IPS-18a (cell line): Measurements from ENCODE around the gene USP24.

ENCODE experiments used
- H3K27ac ChIP-seq: one replicate; pipeline ENCODE4 v1.5.1; 2013; ENCODE audit warnings: low read length
- H3K27me3 ChIP-seq: one replicate; pipeline ENCODE4 v1.6.1; 2013; ENCODE audit warnings: mild to moderate bottlenecking, low read length; ENCODE audit not compliant: control insufficient read depth, insufficient read depth
- H3K36me3 ChIP-seq: one replicate; pipeline ENCODE4 v1.6.1; 2013; ENCODE audit warnings: low read depth, low read length; ENCODE audit not compliant: control insufficient read depth
- H3K4me1 ChIP-seq: one replicate; pipeline ENCODE4 v1.6.1; 2013; ENCODE audit warnings: low read depth, low read length; ENCODE audit not compliant: control insufficient read depth
- H3K4me3 ChIP-seq: one replicate; pipeline ENCODE4 v1.5.1; 2013; ENCODE audit warnings: low read length
- H3K9ac ChIP-seq: one replicate; pipeline ENCODE4 v1.6.1; 2013; ENCODE audit warnings: mild to moderate bottlenecking, low read length, moderate library complexity
- H3K9me3 ChIP-seq: one replicate; pipeline ENCODE4 v1.6.1; 2013; ENCODE audit warnings: low read depth, low read length; ENCODE audit not compliant: control insufficient read depth

Gene USP24

DNA sequence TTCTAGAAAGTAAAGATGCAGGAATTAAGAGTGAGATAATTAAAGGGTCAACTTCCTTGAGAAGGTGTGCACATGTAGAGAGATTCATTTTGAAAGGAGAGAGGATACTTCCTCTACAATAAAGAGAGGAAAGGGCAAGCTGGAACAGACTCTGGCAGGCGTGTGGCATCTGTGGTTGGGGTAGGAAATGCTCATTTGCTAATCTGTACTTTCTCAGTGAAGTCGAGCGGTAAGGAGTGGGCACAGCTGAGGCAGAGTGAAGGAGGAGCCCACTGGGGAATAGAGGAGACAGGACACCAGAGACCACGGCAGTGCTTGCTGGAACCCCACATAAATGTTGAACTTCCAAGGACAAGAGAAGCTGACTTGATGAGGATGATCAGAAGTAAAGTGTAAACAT lies 126.8 kb downstream of the USP24 start:
- H3K36me3 ChIP-seq = peaks cover 84% of the 10 kb centered on the region
- no peaks in the 10 kb centered on the region for H3K9me3 ChIP-seq
- H3K4me1 ChIP-seq = no peaks in the 10 kb centered on the region
- H3K4me3 ChIP-seq = no peak overlapping the region
- H3K27ac ChIP-seq = no peak overlapping the region
- no peak overlapping the region for H3K9ac ChIP-seq
- no peaks in the 10 kb centered on the region for H3K27me3 ChIP-seq

DNA sequence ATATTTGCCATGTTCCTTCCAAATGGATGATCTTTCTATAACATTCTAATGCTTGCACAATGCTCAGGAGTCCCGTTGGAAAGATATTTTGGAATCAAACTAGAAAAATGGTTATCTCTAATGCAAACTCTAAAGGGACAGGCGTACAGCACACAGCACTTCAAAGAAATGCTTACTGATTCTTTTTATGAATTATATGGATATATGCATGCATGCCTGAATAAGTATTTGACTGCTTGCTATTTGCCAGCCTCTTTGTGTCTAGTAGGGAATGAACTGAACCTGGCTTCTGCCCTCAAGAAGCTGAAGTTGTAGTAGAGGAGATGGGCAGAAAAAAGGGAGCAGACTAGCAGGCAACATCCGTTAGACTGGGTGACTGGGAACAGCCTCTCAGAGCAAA lies 127.7 kb downstream of the USP24 start:
- Histone ChIP-seq H3K27me3 (no peaks in the 10 kb centered on the region), H3K4me3 (no peak overlapping the region), H3K27ac (no peak overlapping the region), H3K4me1 (no peaks in the 10 kb centered on the region), H3K36me3 (peaks cover 85% of the 10 kb centered on the region), H3K9ac (no peak overlapping the region), H3K9me3 (no peaks in the 10 kb centered on the region)

DNA sequence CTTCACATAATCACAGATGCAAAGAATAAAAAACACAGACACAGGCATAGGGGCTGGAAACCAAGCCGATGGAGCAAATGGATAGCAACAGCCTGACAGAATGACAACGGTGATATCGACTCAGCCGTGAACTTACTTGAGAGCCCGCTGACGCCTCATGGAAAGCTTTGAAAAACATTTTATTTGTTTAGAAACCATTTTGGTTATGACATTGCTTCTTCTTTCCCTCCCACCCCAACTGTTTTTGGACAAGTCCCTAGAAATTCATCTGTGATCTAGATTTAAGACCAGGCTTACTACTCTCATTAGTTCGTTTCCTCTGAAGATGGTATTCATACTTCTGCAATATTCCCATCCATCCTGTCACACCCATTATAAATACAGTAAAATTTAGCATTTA lies 130.9 kb downstream of the USP24 start:
- Histone ChIP-seq H3K36me3 (peaks cover 85% of the 10 kb centered on the region), H3K9me3 (no peaks in the 10 kb centered on the region), H3K4me1 (no peaks in the 10 kb centered on the region), H3K4me3 (no peak overlapping the region), H3K9ac (no peak overlapping the region), H3K27ac (no peak overlapping the region), H3K27me3 (no peaks in the 10 kb centered on the region)

DNA sequence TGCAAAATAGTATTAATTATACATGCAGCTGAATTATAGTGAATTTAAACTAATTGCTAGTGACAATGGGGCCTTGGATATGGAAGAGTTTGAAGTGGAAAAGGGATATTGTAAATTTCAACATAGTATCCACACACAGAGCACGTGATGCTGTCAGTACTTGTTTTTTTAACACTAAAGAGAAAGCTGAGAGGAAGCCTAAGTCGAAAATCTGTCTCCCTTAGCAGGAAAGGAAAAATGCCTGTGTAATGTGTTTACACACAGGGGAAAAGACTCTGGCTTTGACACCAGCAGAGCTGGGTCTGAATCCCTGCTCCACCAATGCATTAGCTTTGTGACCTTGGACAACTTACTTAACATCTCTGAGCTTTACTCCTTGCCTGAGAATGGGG lies 133.3 kb downstream of the USP24 start:
- Histone ChIP-seq H3K4me3 (no peak overlapping the region), H3K9me3 (no peaks in the 10 kb centered on the region), H3K27me3 (no peaks in the 10 kb centered on the region), H3K4me1 (no peaks in the 10 kb centered on the region), H3K9ac (no peak overlapping the region), H3K36me3 (peaks cover 78% of the 10 kb centered on the region), H3K27ac (no peak overlapping the region)

DNA sequence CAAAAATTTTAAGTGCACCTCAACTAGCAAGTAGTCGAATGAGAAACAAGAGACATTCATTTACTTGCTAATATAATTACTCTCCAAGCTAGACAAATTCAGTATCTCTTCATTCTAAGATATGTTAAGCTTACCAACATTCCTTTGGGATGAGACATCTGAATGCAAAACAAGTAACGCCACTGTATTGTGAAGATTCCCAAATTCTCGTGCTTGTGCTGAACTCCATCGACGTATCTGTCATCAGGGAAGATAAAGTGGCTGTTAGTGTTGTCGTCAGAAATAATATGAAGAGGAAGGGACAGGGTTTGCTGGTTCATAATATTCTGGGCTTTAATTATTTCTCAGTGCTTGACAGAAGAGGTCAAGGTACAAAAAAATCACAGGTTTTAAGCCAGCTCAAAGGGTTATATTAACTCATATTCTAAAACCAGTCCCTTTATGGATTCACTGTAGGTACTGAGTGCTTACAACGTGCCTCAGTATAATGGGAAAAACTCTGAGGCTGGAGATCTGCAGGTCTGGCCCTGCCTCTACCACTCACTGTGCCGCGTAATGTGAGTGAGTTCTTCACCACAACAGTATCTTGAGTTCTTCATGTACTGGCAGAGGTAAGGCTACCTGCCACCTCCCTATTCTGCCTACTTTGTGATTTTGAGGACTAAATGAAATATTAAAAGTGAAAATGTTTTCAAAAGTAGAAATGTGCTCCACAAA lies 133.8 kb downstream of the USP24 start:
- Histone ChIP-seq H3K4me1 (no peaks in the 10 kb centered on the region), H3K9me3 (no peaks in the 10 kb centered on the region), H3K36me3 (peaks cover 80% of the 10 kb centered on the region), H3K27ac (no peak overlapping the region), H3K9ac (no peak overlapping the region), H3K27me3 (no peaks in the 10 kb centered on the region), H3K4me3 (no peak overlapping the region)

DNA sequence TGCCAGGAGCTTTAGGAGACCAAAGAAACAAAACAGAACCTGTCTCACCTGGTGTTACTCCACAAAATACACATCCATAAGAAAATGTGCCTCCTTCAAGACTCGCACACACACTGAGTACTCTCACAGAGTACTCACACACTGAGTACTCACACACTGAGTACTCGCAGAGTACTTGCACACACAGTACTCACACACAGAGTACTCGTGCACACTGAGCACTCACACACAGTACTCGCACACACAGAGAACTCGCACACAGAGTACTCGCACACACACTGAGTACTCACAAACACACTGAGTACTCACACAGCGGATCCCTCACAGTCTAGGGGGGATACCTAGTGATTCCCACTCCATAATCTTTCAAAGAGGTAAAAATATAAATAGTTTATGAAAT lies 135.5 kb downstream of the USP24 start:
- no peak overlapping the region for H3K27ac ChIP-seq
- H3K9ac ChIP-seq = no peak overlapping the region
- no peaks in the 10 kb centered on the region for H3K4me1 ChIP-seq
- H3K27me3 ChIP-seq = no peaks in the 10 kb centered on the region
- peaks cover 79% of the 10 kb centered on the region for H3K36me3 ChIP-seq
- H3K9me3 ChIP-seq = no peaks in the 10 kb centered on the region
- no peak overlapping the region for H3K4me3 ChIP-seq

DNA sequence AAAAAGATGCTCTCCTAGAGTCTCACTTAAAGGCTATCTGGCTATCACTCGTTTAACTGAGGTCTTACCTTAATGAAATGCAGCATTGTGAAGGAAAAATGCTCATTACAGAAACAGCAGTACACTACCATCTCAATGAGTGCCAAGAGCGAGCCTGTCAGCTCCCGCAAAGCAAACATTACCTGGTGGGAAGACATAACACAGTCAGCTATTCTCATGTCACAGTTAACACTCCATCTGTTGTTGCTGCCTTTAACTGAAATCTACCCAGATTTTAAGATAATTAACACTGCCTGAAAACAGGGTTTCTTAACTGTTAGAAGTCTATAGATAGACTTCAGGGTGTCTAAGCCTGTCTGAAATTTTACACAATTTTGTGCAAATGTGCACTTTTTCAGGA lies 136.7 kb downstream of the USP24 start:
- Histone ChIP-seq H3K9ac (no peak overlapping the region), H3K27me3 (no peaks in the 10 kb centered on the region), H3K9me3 (no peaks in the 10 kb centered on the region), H3K4me1 (no peaks in the 10 kb centered on the region), H3K27ac (no peak overlapping the region), H3K4me3 (no peak overlapping the region), H3K36me3 (peaks cover 79% of the 10 kb centered on the region)

DNA sequence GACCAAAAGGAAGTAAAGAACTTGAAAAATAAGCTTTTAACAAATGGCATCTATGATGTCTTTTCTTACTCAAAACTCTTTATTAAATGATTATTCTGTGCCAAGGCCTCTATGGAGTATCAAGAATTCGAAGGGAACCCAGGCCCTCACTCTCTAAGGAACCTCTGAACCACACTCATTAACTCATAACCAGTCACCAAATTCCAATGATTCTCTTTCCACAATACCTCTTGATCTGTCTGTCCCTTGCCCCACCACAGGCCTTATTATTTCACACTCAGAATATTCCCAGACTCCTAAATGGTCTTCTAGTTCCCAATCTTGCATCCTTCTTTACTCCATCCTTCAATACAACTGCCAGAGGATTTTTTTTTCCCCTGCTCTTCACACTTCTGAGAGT lies 138.8 kb downstream of the USP24 start:
- Histone ChIP-seq H3K36me3 (peaks cover 81% of the 10 kb centered on the region), H3K4me1 (no peaks in the 10 kb centered on the region), H3K9ac (no peak overlapping the region), H3K4me3 (no peak overlapping the region), H3K27me3 (no peaks in the 10 kb centered on the region), H3K27ac (no peak overlapping the region), H3K9me3 (no peaks in the 10 kb centered on the region)

DNA sequence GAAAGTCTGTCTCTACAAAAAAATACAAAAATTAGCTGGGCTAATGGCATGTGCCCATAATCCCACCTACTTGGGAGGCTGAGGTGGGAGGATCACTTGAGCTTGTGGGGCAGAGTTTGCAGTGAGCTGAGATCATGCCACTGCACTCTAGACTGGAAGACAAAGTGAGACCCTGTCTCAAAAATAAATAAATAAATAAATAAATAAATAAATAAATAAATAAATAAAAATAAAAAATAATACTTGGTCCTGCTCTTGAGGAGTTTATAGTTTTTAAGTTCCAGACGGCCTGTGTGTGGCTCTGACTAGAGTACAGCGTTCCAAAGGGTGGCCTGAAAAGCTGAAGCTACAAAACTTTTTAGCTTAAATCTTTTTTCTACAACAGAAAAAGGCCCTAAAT lies 140.7 kb downstream of the USP24 start:
- no peak overlapping the region for H3K9ac ChIP-seq
- H3K4me1 ChIP-seq = no peaks in the 10 kb centered on the region
- no peak overlapping the region for H3K4me3 ChIP-seq
- no peaks in the 10 kb centered on the region for H3K27me3 ChIP-seq
- peaks cover 80% of the 10 kb centered on the region for H3K36me3 ChIP-seq
- no peaks in the 10 kb centered on the region for H3K9me3 ChIP-seq
- H3K27ac ChIP-seq = no peak overlapping the region

DNA sequence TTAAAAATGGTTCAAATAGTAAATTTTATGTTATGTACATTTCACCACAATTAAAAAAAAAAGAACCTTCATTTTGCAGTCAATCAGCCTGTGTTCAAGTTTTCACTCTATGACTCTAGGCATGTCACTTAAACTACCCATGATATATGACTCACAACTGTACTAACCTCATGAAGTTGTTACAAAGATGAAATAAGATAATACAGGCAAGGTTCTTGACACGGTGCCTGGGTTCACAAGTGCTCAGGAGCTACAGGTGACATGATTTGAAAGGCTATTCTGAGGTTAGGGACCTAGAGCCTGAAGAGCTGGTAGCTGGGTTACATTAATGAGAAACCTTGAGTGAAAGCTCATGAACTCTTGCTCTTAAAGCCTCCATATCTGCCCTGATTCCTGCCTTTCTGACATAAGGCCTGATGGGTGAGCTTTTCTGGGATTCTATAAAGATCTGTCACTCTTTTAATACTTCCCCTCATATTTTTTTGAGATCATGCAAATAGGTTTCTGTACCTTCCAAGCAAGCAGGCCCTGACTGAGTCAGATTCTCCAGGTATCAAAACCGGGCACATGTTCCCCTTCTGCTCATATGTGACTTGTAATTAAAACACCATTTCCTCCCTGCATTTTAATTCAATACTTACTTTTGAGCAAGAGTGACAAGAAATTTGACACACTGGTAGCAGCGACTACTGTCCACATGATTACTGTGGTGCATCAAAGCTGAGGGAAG lies 141.8 kb downstream of the USP24 start:
- no peak overlapping the region for H3K27ac ChIP-seq
- H3K4me3 ChIP-seq = no peak overlapping the region
- peaks cover 88% of the 10 kb centered on the region for H3K36me3 ChIP-seq
- no peaks in the 10 kb centered on the region for H3K27me3 ChIP-seq
- no peak overlapping the region for H3K9ac ChIP-seq
- H3K4me1 ChIP-seq = no peaks in the 10 kb centered on the region
- H3K9me3 ChIP-seq = no peaks in the 10 kb centered on the region

DNA sequence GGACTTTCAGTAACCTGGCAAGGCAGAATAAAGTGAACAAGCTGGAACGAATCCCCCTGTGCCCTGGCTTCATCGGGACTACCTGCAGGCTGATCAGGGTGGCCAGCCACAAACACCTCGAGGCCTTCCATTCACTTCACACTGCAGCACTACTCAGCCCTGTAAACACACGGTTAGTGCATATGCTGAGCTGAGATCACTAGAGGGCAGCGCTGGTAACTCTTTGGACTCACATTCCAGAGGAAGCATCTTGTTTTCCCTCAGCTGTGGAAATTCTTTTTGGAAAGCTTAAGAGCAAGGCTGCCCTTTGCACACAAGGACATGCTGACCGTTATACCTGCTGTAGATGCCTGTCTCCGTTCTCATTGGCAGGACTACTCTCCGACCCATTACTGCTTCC lies 143.7 kb downstream of the USP24 start:
- Histone ChIP-seq H3K36me3 (peaks cover 84% of the 10 kb centered on the region), H3K27ac (no peak overlapping the region), H3K4me3 (no peak overlapping the region), H3K9ac (no peak overlapping the region), H3K9me3 (no peaks in the 10 kb centered on the region), H3K4me1 (no peaks in the 10 kb centered on the region), H3K27me3 (no peaks in the 10 kb centered on the region)
